Astrocyte of the cerebellum (primary cell): ENCODE measurements around the gene METTL15.
A peak's percentile ranks its signal among the peaks of the same experiment; 100 is the strongest.

Experiments used
- DNase-seq: peaks from one replicate; pipeline ENCODE4 v3.0.0-alpha.2; 2011; ENCODE audit warnings: low read depth
- H3K4me3 ChIP-seq: 2 replicates; pipeline ENCODE4 v1.5.1; 2011; ENCODE audit warnings: mild to moderate bottlenecking, low read depth, low read length, moderate library complexity
- CTCF ChIP-seq: IDR thresholded peaks from 2 replicates; pipeline ENCODE4 v1.5.1; 2012; ENCODE audit warnings: low read length, low read depth, moderate library complexity, mild to moderate bottlenecking; ENCODE audit errors: missing control alignments
- in situ Hi-C: cut with HindIII; loops from 2 replicates; pipeline ENCODE4 v1.10.0; 2017; ENCODE audit warnings: low sequenced_read_pairs

Gene METTL15

GRCh38 chr11:28338371-28338770 is 230.2 kb downstream of the METTL15 start:
- DNase-seq: no peak
- in situ Hi-C loops: no loop called here
- TF ChIP-seq CTCF: no peak

GRCh38 chr11:28339488-28339887 is 231.3 kb downstream of the METTL15 start:
- H3K4me3 ChIP-seq: no peak overlapping the region
- no peak for TF ChIP-seq CTCF
- in situ Hi-C loops: no loop called here
- DNase-seq: no peak

More at GRCh38 chr11:28338371-28338770, 230.2 kb downstream of the METTL15 start:
- no peak overlapping the region for H3K4me3 ChIP-seq

GRCh38 chr11:28342716-28343115 is 234.5 kb downstream of the METTL15 start:
- no peak for TF ChIP-seq CTCF
- in situ Hi-C loops: no loop called here

GRCh38 chr11:28343304-28344233 is 235.4 kb downstream of the METTL15 start:
- no peak overlapping the region for H3K4me3 ChIP-seq
- in situ Hi-C loops: no loop called here
- peak; percentile 60 for DNase-seq
- TF ChIP-seq CTCF: no peak

More at GRCh38 chr11:28342716-28343115, 234.5 kb downstream of the METTL15 start:
- no peak for DNase-seq
- H3K4me3 ChIP-seq: no peak overlapping the region

- no peak for DNase-seq
- TF ChIP-seq CTCF: no peak
- in situ Hi-C loops: no loop called here
- H3K4me3 ChIP-seq: no peak overlapping the region
These were observed 238.0 kb downstream of the METTL15 start for GRCh38 chr11:28346209-28346608.

- no peak for DNase-seq
- no peak overlapping the region for H3K4me3 ChIP-seq
- no peak for TF ChIP-seq CTCF
- in situ Hi-C loops: no loop called here
These were observed 238.5 kb downstream of the METTL15 start for GRCh38 chr11:28346721-28347120.
